ENCODE data around the gene FGG.
A peak's percentile ranks its signal among the peaks of the same experiment; 100 is the strongest.

FGG gene

GRCh38 chr4:154583677-154584076, 28.8 kb downstream of the FGG start:
- FAIRE-seq: no peak

DNA sequence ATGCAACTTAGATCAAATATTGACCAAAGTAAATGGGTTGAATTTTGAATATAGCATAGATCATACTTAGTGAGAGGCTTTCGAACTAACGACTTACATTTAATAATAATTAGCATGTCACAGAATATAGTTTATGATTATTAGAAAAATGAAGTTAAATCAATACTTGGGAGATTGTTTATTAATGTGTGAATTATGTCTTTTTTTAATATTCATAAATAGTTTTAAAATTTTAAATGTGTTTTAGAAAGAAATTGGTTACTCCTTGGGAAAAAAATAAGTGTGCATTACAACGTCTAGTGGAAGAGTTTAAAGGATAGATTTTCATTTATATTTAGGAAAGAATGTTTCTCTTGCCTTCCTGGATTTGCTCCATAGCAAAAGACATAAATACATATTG, 29.2 kb downstream of the FGG start:
- FAIRE-seq: peak; percentile 86

GRCh38 chr4:154582723-154583122, 29.7 kb downstream of the FGG start:
- no peak for FAIRE-seq

DNA sequence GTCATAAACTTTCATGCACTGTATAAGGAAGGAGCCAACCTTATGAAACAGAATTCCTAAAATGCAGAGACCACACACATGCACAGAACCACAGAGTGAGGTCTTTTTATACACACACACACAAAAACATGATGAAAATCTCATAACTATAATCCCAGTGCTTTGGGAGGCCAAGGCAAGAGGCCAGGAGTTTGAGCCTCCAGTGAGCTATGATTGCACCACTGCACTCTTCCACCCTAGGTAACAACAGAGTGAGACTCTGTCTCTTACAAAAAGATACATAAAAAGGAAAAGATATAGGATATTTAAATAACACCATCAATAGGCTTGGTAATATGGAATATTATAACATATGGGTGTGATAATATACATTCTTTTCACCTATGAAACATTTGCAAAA, 32.5 kb downstream of the FGG start:
- FAIRE-seq: no peak

GRCh38 chr4:154578919-154579318, 33.5 kb downstream of the FGG start:
- no peak for FAIRE-seq

GRCh38 chr4:154577324-154577723, 35.1 kb downstream of the FGG start:
- FAIRE-seq: no peak

DNA sequence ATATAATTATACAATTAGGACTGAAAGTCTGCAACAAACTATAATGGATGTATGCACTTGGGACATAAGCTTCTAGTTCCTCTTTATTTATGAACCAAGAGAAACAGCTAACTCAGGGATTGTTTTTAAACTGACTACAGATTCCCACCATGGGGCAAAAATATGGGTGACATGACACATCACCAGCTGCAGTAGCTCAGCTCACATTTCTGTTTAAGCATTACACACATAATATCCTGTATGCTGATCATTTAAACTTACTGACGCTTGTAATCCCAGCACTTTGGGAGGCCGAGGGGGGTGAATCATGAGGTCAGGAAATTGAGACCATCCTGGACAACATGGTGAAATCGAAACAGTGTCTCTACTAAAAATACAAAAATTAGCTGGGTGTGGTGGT, 38.1 kb downstream of the FGG start:
- no peak for FAIRE-seq

GRCh38 chr4:154573190-154573870, 39.1 kb downstream of the FGG start:
- no peak for FAIRE-seq

- no peak for FAIRE-seq
These were observed 42.9 kb downstream of the FGG start for GRCh38 chr4:154569584-154569983.

GRCh38 chr4:154569028-154569427, 43.4 kb downstream of the FGG start:
- FAIRE-seq: no peak

DNA sequence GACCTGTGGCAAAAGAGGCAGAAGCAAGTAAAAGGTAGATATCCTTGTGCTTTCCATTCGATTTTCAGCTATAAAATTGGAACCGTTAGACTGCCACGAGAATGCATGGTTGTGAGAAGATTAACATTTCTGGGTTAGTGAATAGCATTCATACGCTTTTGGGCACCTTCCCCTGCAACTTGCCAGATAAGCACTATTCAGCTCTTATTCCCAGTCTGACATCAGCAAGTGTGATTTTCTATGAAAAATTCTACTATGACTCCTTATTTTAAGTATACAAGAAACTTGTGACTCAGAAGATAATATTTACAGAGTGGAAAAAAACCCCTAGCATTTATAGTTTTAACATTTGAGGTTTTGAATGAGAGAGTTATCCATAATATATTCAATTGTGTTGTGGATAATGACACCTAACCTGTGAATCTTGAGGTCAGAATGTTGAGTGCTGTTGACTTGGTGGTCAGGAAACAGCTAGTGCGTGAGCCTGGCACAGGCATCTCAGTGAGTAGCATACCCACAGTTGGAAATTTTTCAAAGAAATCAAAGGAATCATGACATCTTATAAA, 45.7 kb downstream of the FGG start:
- no peak for FAIRE-seq

DNA sequence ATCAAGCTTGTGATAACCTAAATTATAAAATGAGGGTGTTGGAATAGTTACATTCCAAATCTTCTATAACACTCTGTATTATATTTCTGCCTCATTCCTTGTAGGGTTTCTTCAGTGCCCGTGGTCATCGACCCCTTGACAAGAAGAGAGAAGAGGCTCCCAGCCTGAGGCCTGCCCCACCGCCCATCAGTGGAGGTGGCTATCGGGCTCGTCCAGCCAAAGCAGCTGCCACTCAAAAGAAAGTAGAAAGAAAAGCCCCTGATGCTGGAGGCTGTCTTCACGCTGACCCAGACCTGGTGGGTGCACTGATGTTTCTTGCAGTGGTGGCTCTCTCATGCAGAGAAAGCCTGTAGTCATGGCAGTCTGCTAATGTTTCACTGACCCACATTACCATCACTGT, 46.8 kb downstream of the FGG start:
- FAIRE-seq: no peak

DNA sequence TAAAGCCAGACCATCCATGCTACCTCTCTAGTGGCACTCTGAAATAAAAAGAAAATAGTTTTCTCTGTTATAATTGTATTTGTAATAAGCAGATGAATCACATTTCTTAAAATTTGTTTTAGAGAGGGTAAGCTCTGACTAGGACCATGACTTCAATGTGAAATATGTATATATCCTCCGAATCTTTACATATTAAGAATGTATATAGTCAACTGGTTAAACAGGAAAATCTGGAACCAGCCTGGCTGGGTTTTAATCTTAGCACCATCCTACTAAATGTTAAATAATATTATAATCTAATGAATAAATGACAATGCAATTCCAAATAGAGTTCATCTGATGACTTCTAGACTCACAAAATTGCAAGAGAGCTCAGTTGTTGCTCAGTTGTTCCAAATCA, 48.1 kb downstream of the FGG start:
- no peak for FAIRE-seq

DNA sequence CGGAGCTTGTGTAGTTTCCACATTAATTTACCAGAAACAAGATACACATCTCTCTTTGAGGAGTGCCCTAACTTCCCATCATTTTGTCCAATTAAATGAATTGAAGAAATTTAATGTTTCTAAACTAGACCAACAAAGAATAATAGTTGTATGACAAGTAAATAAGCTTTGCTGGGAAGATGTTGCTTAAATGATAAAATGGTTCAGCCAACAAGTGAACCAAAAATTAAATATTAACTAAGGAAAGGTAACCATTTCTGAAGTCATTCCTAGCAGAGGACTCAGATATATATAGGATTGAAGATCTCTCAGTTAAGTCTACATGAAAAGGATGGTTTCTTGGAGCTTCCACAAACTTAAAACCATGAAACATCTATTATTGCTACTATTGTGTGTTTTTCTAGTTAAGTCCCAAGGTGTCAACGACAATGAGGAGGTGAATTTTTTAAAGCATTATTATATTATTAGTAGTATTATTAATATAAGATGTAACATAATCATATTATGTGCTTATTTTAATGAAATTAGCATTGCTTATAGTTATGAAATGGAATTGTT, 49.7 kb downstream of the FGG start, which contains the start of gene FGB:
Gene FGB, plus strand, starts transcription at position 315 of the 558 bp plus-strand sequence. Its CDS starts 8 bp downstream, at position 323.
- FAIRE-seq: no peak

DNA sequence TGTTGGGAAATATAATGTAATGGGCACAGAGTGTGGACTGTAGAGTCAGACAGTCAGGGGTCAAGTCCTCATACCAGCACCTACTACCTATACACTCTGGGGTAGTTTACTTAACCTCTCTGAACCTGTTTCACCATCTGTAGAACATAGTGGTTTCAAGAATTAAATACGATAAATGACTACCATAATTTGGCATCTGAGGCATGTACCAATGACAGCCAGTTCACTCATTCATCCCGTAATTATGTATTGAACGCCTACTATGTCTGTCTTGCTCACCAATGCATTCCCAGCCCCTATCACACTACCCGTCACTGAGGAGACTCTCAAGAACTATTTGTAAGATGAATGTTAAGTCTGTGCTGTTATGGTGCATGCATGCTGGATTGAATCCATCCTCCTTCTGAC, 51.6 kb downstream of the FGG start:
- no peak for FAIRE-seq

GRCh38 chr4:154560419-154560801, 52.0 kb downstream of the FGG start:
- FAIRE-seq: no peak

- no peak for FAIRE-seq
These were observed 52.7 kb downstream of the FGG start for GRCh38 chr4:154559494-154560418.

DNA sequence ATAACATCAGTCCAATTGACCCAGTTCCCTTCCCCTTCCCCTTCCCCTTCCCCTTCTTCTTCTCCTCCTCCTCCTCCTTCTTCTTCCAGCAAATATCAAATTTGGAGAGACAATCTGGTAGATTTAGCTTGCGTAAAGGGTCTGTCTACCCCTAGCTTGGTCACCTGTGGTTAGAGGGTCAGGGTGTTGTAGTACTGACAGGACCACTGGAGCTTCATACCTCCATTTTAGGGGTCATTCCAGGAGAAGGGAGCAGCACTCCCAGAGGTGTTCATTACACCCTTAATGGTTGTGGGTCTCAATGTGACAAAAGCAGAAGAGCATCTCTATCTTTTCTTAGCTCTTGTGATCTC, 53.3 kb downstream of the FGG start:
- no peak for FAIRE-seq
